ENCODE data around the gene DPP7.

DNA sequence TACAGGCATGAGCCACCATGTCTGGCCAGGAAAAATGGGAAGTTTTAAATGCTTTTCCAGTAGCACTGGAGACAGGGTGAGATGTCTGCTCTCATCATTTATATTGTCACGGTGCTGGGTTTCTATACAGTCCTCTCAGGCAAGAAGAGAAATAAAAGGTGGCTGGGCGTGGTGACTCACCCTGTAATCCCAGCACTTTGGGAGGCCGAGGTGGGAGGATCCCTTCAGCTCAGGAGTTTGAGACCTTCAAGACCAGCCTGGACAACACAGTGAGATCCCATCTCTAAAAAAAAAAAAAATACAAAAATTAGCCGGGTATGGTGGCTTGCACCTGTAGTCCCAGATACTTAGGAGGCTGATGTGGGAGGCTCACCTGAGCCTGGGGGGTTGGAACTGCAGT, 19.7 kb upstream of the DPP7 start:
- TF ChIP-seq ZNF274 (IDR thresholded peaks at IDR 0.05; ENCODE audit: low read depth, low read length) (no peak), SRF (IDR thresholded peaks at IDR 0.05; ENCODE audit: low read depth) (no peak)
- TF ChIP-seq, protein P1, sequence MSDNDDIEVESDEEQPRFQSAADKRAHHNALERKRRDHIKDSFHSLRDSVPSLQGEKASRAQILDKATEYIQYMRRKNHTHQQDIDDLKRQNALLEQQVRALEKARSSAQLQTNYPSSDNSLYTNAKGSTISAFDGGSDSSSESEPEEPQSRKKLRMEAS (IDR thresholded peaks at IDR 0.05), result no peak
